Brain microvascular endothelial cell (primary cell): ENCODE results near the gene PCSK9.

Experiments used
- DNase-seq: peaks from one replicate; pipeline ENCODE4 v3.0.0-alpha.2; 2020
- H3K27ac ChIP-seq: fragments of 250-450 bp; sonication (Bioruptor Pico); 2 replicates; pipeline ENCODE4 v1.5.1; 2020; ENCODE audit warnings: mild to moderate bottlenecking, moderate library complexity
- H3K27me3 ChIP-seq: fragments of 250-450 bp; sonication (Bioruptor Pico); replicated peaks from 2 replicates; pipeline ENCODE4 v1.5.1; 2020; ENCODE audit warnings: mild to moderate bottlenecking
- H3K36me3 ChIP-seq: fragments of 250-450 bp; sonication (Bioruptor Pico); replicated peaks from 2 replicates; pipeline ENCODE4 v1.5.1; 2020; ENCODE audit warnings: mild to moderate bottlenecking
- H3K4me3 ChIP-seq: 2 replicates; pipeline ENCODE4 v1.5.1; 2011; ENCODE audit warnings: low read depth, mild to moderate bottlenecking, control low read depth, low read length, moderate library complexity
- CTCF ChIP-seq: IDR thresholded peaks from 2 replicates; pipeline ENCODE4 v1.5.1; 2011; ENCODE audit warnings: low read depth, mild to moderate bottlenecking, moderate library complexity, low read length, control low read depth, inconsistent platforms; ENCODE audit errors: missing control alignments
- in situ Hi-C: cut with HindIII; loops from 2 replicates; pipeline ENCODE4 v1.10.0; 2017; ENCODE audit warnings: low sequenced_read_pairs, low pct_ligation_motif_present

Gene PCSK9

GRCh38 chr1:55041613-55042012 is 2.3 kb downstream of the PCSK9 start:
- Histone ChIP-seq H3K27me3 (peaks cover 55% of the 10 kb centered on the region), H3K4me3 (no peak overlapping the region), H3K36me3 (no peaks in the 10 kb centered on the region), H3K27ac (no peak overlapping the region)
- in situ Hi-C loops = no loop called here
- DNase-seq = no peak
- TF ChIP-seq CTCF = no peak

- no peak for TF ChIP-seq CTCF
- H3K4me3 ChIP-seq = no peak overlapping the region
- no peak for DNase-seq
- in situ Hi-C loops = no loop called here
- H3K27ac ChIP-seq = no peak overlapping the region
- H3K27me3 ChIP-seq = peaks cover 41% of the 10 kb centered on the region
- H3K36me3 ChIP-seq = no peaks in the 10 kb centered on the region
These were observed 3.7 kb downstream of the PCSK9 start for GRCh38 chr1:55043011-55043410.

- in situ Hi-C loops = no loop called here
- Histone ChIP-seq H3K4me3 (no peak overlapping the region), H3K27ac (no peak overlapping the region), H3K27me3 (peaks cover 34% of the 10 kb centered on the region), H3K36me3 (no peaks in the 10 kb centered on the region)
- TF ChIP-seq CTCF = no peak
- no peak for DNase-seq
These were observed 4.4 kb downstream of the PCSK9 start for GRCh38 chr1:55043726-55044125.

GRCh38 chr1:55044617-55045397 is 5.5 kb downstream of the PCSK9 start:
- DNase-seq = no peak
- Histone ChIP-seq H3K4me3 (no peak overlapping the region), H3K36me3 (no peaks in the 10 kb centered on the region), H3K27me3 (peaks cover 25% of the 10 kb centered on the region), H3K27ac (no peak overlapping the region)
- no peak for TF ChIP-seq CTCF
- in situ Hi-C loops = no loop called here

- no peak overlapping the region for H3K4me3 ChIP-seq
- DNase-seq = no peak
- peaks cover 19% of the 10 kb centered on the region for H3K27me3 ChIP-seq
- no peak for TF ChIP-seq CTCF
- in situ Hi-C loops = no loop called here
- H3K36me3 ChIP-seq = no peaks in the 10 kb centered on the region
- no peak overlapping the region for H3K27ac ChIP-seq
These were observed 6.1 kb downstream of the PCSK9 start for GRCh38 chr1:55045430-55045829.

GRCh38 chr1:55046871-55047270 is 7.5 kb downstream of the PCSK9 start:
- no peak for TF ChIP-seq CTCF
- Histone ChIP-seq H3K27ac (no peak overlapping the region), H3K27me3 (peaks cover 4% of the 10 kb centered on the region), H3K4me3 (no peak overlapping the region), H3K36me3 (no peaks in the 10 kb centered on the region)
- in situ Hi-C loops = no loop called here
- DNase-seq = no peak
